ENCODE measurements around the gene RETREG1.
"Not testable (repeated sequence)": the region's sequence is repeated elsewhere in the genome, so short reads cannot be mapped to it uniquely, and the experiment has no call there.

GRCh38 chr5:16436065-16436682 lies 180.6 kb downstream of the RETREG1 start:
- TF ChIP-seq CTCF (IDR thresholded peaks at IDR 0.05; ENCODE audit: borderline replicate concordance, extremely low read depth, low read length, poor library complexity, severe bottlenecking); EZH2 (IDR thresholded peaks at IDR 0.05; ENCODE audit: borderline replicate concordance, low read depth, low read length, severe bottlenecking): not testable (repeated sequence)
